ENCODE results near the gene AKT3. TPM values are rescaled to one million over a fixed set of nuclear protein-coding genes. Genes with fewer than 3 reads are reported as not detected.
A peak's percentile ranks its signal among the peaks of the same experiment; 100 is the strongest.
"Not testable (repeated sequence)": the region's sequence is repeated elsewhere in the genome, so short reads cannot be mapped to it uniquely, and the experiment has no call there.

Gene AKT3
- total RNA-seq, 2 experiments from 2014 or later: 28.3 to 31.5 TPM

DNA sequence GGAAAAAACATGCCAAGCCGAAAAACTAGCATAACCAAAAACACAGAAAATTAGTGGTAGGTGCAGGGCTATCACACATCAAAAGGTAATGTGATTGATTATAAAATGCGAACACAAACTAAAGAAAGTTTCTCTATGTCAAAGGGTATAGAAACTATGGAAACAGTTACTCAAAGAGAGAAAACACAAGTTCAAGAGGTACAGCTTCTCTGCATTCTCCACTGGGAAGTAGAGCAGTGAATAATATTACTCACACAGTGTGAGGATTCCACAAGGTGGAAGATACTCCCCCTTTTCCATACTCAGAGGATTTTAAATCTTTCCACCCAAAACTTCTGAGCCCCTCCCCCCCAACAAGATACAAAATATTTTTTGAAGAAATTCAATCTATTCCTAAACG lies 18.6 kb downstream of the AKT3 start:
- Mint-ChIP-seq H3K9me3 (peaks cover 23% of the 10 kb centered on the region), H3K4me3 (no peak overlapping the region), H3K27me3 (no peaks in the 10 kb centered on the region), H3K27ac (no peak overlapping the region), H3K4me1 (peaks cover 10% of the 10 kb centered on the region), H3K36me3 (ENCODE audit: low read depth) (peaks cover 40% of the 10 kb centered on the region)
- no peak for DNase-seq
- POLR2A ChIA-PET: no interaction called here
- CTCF ChIA-PET: no interaction called here

DNA sequence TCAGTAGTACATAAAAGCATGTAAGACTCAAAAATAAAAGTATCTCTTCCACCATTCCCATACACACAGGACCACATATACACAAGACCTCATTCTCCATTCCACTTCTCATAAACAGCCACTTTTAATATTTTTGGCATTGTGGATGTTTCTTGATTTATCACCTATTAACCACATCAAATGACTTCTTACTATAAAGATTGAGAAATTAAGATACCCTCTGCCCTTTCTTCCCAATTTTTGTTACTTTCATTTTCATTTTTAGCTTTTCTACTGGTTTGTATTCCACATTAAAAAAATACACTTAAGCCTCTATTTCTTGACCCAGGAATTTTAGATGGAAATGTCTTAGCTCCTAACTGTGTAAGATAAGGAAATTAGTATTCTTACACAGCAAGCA lies 22.8 kb downstream of the AKT3 start:
- H3K27ac Mint-ChIP-seq: no peak overlapping the region
- POLR2A ChIA-PET: no interaction called here
- H3K4me3 Mint-ChIP-seq: peak overlapping the region; percentile 9
- CTCF ChIA-PET: no interaction called here
- H3K4me1 Mint-ChIP-seq: peaks cover 10% of the 10 kb centered on the region
- no peaks in the 10 kb centered on the region for H3K27me3 Mint-ChIP-seq
- H3K36me3 Mint-ChIP-seq (ENCODE audit: low read depth): peaks cover 38% of the 10 kb centered on the region
- H3K9me3 Mint-ChIP-seq: peaks cover 25% of the 10 kb centered on the region
- no peak for DNase-seq

GRCh38 chr1:243824907-243825306 lies 25.1 kb downstream of the AKT3 start:
- H3K4me3 Mint-ChIP-seq, DNase-seq, H3K27me3 Mint-ChIP-seq, CTCF ChIA-PET, POLR2A ChIA-PET, H3K4me1 Mint-ChIP-seq: not testable (repeated sequence)
- Mint-ChIP-seq H3K9me3 (peaks cover 46% of the 10 kb centered on the region), H3K27ac (peak overlapping the region; percentile 55), H3K36me3 (ENCODE audit: low read depth) (peaks cover 58% of the 10 kb centered on the region)

DNA sequence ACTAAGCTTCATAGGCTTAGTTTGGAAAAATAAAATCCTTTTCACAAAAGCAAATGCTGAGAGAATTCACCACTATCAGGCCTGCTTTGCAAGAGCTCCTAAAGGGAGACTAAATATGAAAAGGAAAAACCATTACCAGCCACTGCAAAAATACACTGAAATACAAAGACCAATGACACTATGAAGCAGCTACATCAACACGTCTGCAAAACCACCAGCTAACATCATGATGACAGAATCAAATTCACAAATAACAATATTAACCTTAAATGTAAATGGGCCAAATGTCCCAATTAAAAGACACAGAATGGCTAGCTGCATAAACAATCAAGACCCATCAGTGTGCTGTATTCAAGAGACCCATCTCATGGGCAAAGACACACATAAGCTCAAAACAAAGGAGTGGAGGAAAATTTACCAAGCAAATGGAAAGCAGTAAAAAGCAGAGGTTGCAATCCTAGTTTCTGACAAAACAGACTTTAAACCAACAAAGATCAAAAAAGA lies 28.8 kb downstream of the AKT3 start:
- CTCF ChIA-PET: no interaction called here
- no peaks in the 10 kb centered on the region for H3K27me3 Mint-ChIP-seq
- no peak for DNase-seq
- no peak overlapping the region for H3K27ac Mint-ChIP-seq
- no peaks in the 10 kb centered on the region for H3K4me1 Mint-ChIP-seq
- POLR2A ChIA-PET: no interaction called here
- peaks cover 41% of the 10 kb centered on the region for H3K9me3 Mint-ChIP-seq
- H3K36me3 Mint-ChIP-seq (ENCODE audit: low read depth): peaks cover 50% of the 10 kb centered on the region
- no peak overlapping the region for H3K4me3 Mint-ChIP-seq

DNA sequence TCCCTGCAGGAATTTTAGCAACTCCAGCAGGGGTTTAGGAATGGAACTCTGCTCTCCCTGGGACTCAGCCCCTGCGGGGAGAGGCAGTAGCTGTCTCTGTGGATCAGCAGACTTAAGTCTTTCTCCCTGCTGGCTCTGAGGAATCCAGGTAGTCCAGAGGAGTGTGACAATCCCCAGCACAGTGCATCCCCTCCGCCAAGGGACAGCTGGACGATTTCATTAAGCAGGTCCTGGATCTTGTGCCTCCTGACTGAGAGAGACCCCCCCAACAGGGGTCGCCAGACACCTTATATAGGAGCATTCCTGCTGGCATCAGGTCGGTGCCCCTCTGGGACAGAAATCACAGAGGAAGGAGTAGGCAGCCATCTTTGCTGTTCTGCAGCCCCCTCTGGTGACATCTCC lies 30.6 kb downstream of the AKT3 start:
- H3K27ac Mint-ChIP-seq: no peak overlapping the region
- ChIA-PET POLR2A (no interaction called here), CTCF (no interaction called here)
- H3K4me1 Mint-ChIP-seq: no peaks in the 10 kb centered on the region
- H3K27me3 Mint-ChIP-seq: no peaks in the 10 kb centered on the region
- H3K36me3 Mint-ChIP-seq (ENCODE audit: low read depth): peaks cover 41% of the 10 kb centered on the region
- DNase-seq: no peak
- peaks cover 41% of the 10 kb centered on the region for H3K9me3 Mint-ChIP-seq
- no peak overlapping the region for H3K4me3 Mint-ChIP-seq

- Mint-ChIP-seq H3K27ac (no peak overlapping the region), H3K36me3 (ENCODE audit: low read depth) (peaks cover 39% of the 10 kb centered on the region), H3K4me3 (no peak overlapping the region), H3K27me3 (no peaks in the 10 kb centered on the region), H3K4me1 (no peaks in the 10 kb centered on the region), H3K9me3 (peaks cover 39% of the 10 kb centered on the region)
- CTCF ChIA-PET: no interaction called here
- DNase-seq: no peak
- POLR2A ChIA-PET: no interaction called here
Observed at GRCh38 chr1:243818978-243819377, 31.1 kb downstream of the AKT3 start.

GRCh38 chr1:243814718-243815117 lies 35.3 kb downstream of the AKT3 start:
- CTCF ChIA-PET: interaction anchor here (0.6 kb wide), 1 partner anchor 472 kb away, joined by 5 read pairs; no protein-coding TSS in a partner anchor
- peaks cover 29% of the 10 kb centered on the region for H3K36me3 Mint-ChIP-seq (ENCODE audit: low read depth)

DNA sequence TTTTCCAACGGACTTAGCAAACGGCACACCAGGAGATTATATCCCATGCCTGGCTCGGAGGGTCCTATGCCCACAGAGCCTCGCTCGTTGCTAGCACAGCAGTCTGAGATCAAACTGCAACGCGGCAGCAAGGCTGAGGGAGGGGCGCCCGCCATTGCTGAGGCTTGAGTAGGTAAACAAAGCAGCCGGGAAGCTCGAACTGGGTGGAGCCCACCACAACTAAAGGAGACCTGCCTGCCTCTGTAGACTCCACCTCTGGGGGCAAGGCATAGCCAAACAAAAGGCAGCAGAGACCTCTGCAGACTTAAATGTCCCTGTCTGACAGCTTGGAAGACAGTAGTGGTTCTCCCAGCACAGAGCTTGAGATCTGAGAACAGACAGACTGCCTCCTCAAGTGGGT lies 42.7 kb downstream of the AKT3 start:
- H3K27me3 Mint-ChIP-seq, H3K4me3 Mint-ChIP-seq, POLR2A ChIA-PET, CTCF ChIA-PET: not testable (repeated sequence)
- Mint-ChIP-seq H3K27ac (peak overlapping the region; percentile 73), H3K36me3 (ENCODE audit: low read depth) (peaks cover 50% of the 10 kb centered on the region), H3K9me3 (peaks cover 16% of the 10 kb centered on the region), H3K4me1 (peaks cover 45% of the 10 kb centered on the region)
- DNase-seq: peak; percentile 15

More at GRCh38 chr1:243814718-243815117, 35.3 kb downstream of the AKT3 start:
- Mint-ChIP-seq H3K4me1 (peaks cover 2% of the 10 kb centered on the region), H3K27me3 (no peaks in the 10 kb centered on the region), H3K4me3 (no peak overlapping the region), H3K9me3 (peaks cover 18% of the 10 kb centered on the region), H3K27ac (no peak overlapping the region)
- DNase-seq: no peak
- POLR2A ChIA-PET: no interaction called here

DNA sequence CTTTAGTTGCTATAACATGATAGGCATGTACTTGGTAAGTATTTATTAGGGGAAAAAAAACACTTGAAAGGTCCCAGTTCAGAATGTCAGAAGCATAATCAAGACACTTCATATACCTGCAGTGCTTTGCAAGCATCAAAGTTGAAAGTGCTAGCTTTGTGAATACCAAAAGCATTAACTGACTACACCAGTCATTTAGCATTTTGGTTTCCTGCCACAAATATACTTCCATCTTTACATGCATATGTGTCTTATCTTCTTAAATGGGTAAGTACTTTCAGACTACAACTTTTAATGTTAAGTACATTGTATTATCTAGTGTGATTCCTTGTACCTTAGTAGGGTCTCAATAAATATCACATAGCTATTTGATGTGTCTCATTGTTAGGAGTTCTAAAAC lies 43.7 kb downstream of the AKT3 start:
- H3K4me1 Mint-ChIP-seq: peaks cover 45% of the 10 kb centered on the region

DNA sequence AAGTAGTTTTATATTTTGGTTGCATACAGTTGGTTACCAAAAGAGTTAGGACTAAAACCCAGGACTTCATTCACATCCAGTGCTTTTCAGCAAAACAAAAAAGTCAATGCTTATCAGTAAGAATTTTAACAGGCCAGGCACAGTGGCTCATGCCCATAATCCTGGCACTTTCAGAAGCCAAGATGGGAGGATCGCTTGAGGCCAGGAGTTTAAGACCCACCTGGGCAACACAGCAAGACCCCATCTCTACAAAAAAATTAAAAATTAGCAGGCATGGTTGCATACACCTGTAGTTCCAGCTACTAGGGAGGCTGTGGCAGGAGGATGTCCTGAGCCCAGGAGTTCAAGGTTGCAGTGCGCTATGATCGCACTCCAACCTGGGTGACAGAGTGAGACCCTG lies 47.3 kb downstream of the AKT3 start:
- H3K4me1 Mint-ChIP-seq: peaks cover 38% of the 10 kb centered on the region
- CTCF ChIA-PET: no interaction called here

More for the DNA sequence above, 43.7 kb downstream of the AKT3 start:
- peaks cover 14% of the 10 kb centered on the region for H3K9me3 Mint-ChIP-seq
- DNase-seq: no peak
- no peak overlapping the region for H3K4me3 Mint-ChIP-seq
- no peak overlapping the region for H3K27ac Mint-ChIP-seq
- POLR2A ChIA-PET: no interaction called here
- no peaks in the 10 kb centered on the region for H3K27me3 Mint-ChIP-seq
- peaks cover 45% of the 10 kb centered on the region for H3K36me3 Mint-ChIP-seq (ENCODE audit: low read depth)
- CTCF ChIA-PET: no interaction called here

GRCh38 chr1:243801378-243801777 lies 48.7 kb downstream of the AKT3 start:
- POLR2A ChIA-PET: interaction anchor here (0.6 kb wide), 1 partner anchor 317 kb away, joined by 3 read pairs; no protein-coding TSS in a partner anchor
- H3K36me3 Mint-ChIP-seq (ENCODE audit: low read depth): peaks cover 10% of the 10 kb centered on the region
- CTCF ChIA-PET: interaction anchor here (0.6 kb wide), 1 partner anchor 536 kb away, joined by 3 read pairs; no protein-coding TSS in a partner anchor
- H3K27me3 Mint-ChIP-seq: no peaks in the 10 kb centered on the region
- no peak for DNase-seq
- H3K4me1 Mint-ChIP-seq: peaks cover 26% of the 10 kb centered on the region
- H3K9me3 Mint-ChIP-seq: no peaks in the 10 kb centered on the region
- no peak overlapping the region for H3K27ac Mint-ChIP-seq
- H3K4me3 Mint-ChIP-seq: no peak overlapping the region

More for the DNA sequence above, 47.3 kb downstream of the AKT3 start:
- Mint-ChIP-seq H3K27me3 (no peaks in the 10 kb centered on the region), H3K4me3 (no peak overlapping the region), H3K27ac (no peak overlapping the region), H3K36me3 (ENCODE audit: low read depth) (peaks cover 16% of the 10 kb centered on the region), H3K9me3 (peaks cover 2% of the 10 kb centered on the region)
- no peak for DNase-seq
- POLR2A ChIA-PET: no interaction called here

- H3K27ac Mint-ChIP-seq: no peak overlapping the region
- DNase-seq: no peak
- peaks cover 17% of the 10 kb centered on the region for H3K4me1 Mint-ChIP-seq
- H3K4me3 Mint-ChIP-seq: no peak overlapping the region
- peaks cover 3% of the 10 kb centered on the region for H3K36me3 Mint-ChIP-seq (ENCODE audit: low read depth)
- ChIA-PET CTCF (no interaction called here), POLR2A (no interaction called here)
- H3K9me3 Mint-ChIP-seq: no peaks in the 10 kb centered on the region
- H3K27me3 Mint-ChIP-seq: no peaks in the 10 kb centered on the region
Observed at GRCh38 chr1:243799908-243800307, 50.1 kb downstream of the AKT3 start.

DNA sequence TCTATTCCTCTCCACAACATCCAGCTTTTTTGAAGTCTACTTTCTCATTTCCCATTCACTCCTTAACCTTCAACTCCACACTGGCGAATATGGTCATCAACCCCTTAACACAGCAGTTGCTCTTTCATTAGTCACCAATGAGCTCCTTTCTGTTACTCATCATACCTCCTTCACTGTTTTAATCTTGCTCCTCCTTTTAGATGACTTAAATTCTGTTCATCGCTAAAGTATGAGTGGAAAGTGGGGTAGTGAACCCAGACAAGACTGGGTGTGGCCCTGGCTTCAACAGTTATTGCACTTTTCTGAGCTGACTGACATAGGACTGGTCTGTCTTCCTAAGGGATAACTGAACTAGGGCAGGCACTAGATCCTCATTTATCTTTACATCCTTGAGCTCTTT lies 51.3 kb downstream of the AKT3 start:
- H3K4me3 Mint-ChIP-seq: no peak overlapping the region
- no peak overlapping the region for H3K27ac Mint-ChIP-seq
- no peaks in the 10 kb centered on the region for H3K27me3 Mint-ChIP-seq
- no peaks in the 10 kb centered on the region for H3K9me3 Mint-ChIP-seq
- CTCF ChIA-PET: interaction anchor here (1.0 kb wide), 1 partner anchor 38 kb away, joined by 3 read pairs; no protein-coding TSS in a partner anchor
- peaks cover 14% of the 10 kb centered on the region for H3K4me1 Mint-ChIP-seq
- peaks cover 2% of the 10 kb centered on the region for H3K36me3 Mint-ChIP-seq (ENCODE audit: low read depth)
- DNase-seq: no peak
- POLR2A ChIA-PET: no interaction called here

- DNase-seq: no peak
- H3K4me3 Mint-ChIP-seq: no peak overlapping the region
- no peak overlapping the region for H3K27ac Mint-ChIP-seq
- no peaks in the 10 kb centered on the region for H3K36me3 Mint-ChIP-seq (ENCODE audit: low read depth)
- no peaks in the 10 kb centered on the region for H3K27me3 Mint-ChIP-seq
- CTCF ChIA-PET: interaction anchor here (0.6 kb wide), 1 partner anchor 550 kb away, joined by 4 read pairs; no protein-coding TSS in a partner anchor
- H3K9me3 Mint-ChIP-seq: no peaks in the 10 kb centered on the region
- peaks cover 16% of the 10 kb centered on the region for H3K4me1 Mint-ChIP-seq
- POLR2A ChIA-PET: no interaction called here
Observed at GRCh38 chr1:243796016-243796415, 54.0 kb downstream of the AKT3 start.
